ENCODE data around the gene COL19A1.

DNA sequence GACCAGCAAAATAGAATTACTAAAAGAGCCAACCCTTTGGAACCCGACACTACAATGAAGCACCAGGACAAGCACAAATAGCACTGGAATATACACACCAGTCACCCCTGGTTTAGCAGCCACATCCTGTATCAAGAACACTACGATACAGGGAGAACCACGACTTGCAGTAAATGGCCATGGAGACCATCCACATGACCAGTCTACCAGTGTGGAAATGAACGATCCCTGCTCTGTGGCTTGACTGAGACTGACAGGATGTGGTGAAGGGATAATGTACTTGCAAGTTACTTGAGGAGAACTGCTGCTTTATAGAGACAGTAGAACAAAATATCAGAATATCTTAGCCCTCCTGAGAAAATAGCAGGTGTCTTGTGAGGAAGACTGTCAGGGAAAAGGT lies 266.9 kb downstream of the COL19A1 start:
- TF ChIP-seq CTCF (IDR thresholded peaks at IDR 0.05) = no peak
- TF ChIP-seq ZFX (IDR thresholded peaks at IDR 0.05; ENCODE audit: borderline replicate concordance) = no peak
